ENCODE measurements around the gene RUNX2.

Gene RUNX2

GRCh38 chr6:45479834-45480751 lies 152.0 kb downstream of the RUNX2 start:
- TF ChIP-seq JUND (IDR thresholded peaks at IDR 0.05; ENCODE audit: low read depth), result no peak
- DNase-seq (ENCODE audit: low read depth in 1 of 2, low spot score in 1 of 2), result peak in 1 of 2 experiments; percentile 23
- in situ Hi-C loops (cut with HindIII; ENCODE audit: low pct_unique_long_range_greater_than_20kb, low sequenced_read_pairs), result no loop called here

DNA sequence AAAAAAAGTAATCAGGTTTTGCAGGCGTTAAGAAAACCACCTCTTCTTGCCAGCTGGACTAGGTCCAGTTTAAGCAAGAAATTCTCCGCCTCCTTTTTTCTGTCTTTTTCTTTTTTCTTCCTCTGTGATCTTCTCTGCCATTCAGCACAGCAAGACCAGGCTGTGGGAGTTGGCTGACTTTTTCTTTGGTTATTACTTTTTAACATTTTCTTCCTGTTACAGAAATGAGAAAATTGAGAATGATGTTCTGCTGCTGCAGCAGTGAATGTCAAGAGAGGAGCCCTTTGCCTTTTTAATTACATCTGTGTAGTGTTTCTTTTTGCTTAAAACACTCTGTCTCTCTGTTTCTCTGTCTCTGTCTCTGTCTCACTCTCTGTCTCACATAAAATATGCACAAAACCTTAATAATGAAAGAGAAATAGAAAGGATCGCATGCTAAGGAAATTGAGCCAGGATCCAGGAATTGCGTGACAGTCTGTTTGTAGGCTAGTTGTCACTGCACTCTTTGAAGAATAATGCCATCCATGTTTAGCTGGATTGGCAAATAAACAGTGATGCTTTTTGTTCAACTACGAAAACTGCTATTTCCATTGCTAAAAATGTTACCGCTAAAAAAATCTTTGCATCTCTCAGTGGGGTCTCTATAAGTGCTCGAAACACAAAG lies 152.8 kb downstream of the RUNX2 start:
- peak in 1 of 2 experiments; percentile 21 for DNase-seq (ENCODE audit: low read depth in 1 of 2, low spot score in 1 of 2)
- no peak for TF ChIP-seq JUND (IDR thresholded peaks at IDR 0.05; ENCODE audit: low read depth)
- in situ Hi-C loops (cut with HindIII; ENCODE audit: low pct_unique_long_range_greater_than_20kb, low sequenced_read_pairs), result no loop called here

GRCh38 chr6:45483021-45483420 lies 154.9 kb downstream of the RUNX2 start:
- no peak for TF ChIP-seq JUND (IDR thresholded peaks at IDR 0.05; ENCODE audit: low read depth)
- in situ Hi-C loops (cut with HindIII; ENCODE audit: low pct_unique_long_range_greater_than_20kb, low sequenced_read_pairs), result no loop called here
- DNase-seq (ENCODE audit: low read depth in 1 of 2, low spot score in 1 of 2), result no peak

- no peak for DNase-seq (ENCODE audit: low read depth in 1 of 2, low spot score in 1 of 2)
- in situ Hi-C loops (cut with HindIII; ENCODE audit: low pct_unique_long_range_greater_than_20kb, low sequenced_read_pairs), result no loop called here
- no peak for TF ChIP-seq JUND (IDR thresholded peaks at IDR 0.05; ENCODE audit: low read depth)
These were observed 155.4 kb downstream of the RUNX2 start for GRCh38 chr6:45483501-45483900.

- in situ Hi-C loops (cut with HindIII; ENCODE audit: low pct_unique_long_range_greater_than_20kb, low sequenced_read_pairs), result no loop called here
- no peak for DNase-seq (ENCODE audit: low read depth in 1 of 2, low spot score in 1 of 2)
These were observed 158.6 kb downstream of the RUNX2 start for GRCh38 chr6:45486736-45487135.

GRCh38 chr6:45487645-45488044 lies 159.5 kb downstream of the RUNX2 start:
- no peak for DNase-seq (ENCODE audit: low read depth in 1 of 2, low spot score in 1 of 2)
- in situ Hi-C loops (cut with HindIII; ENCODE audit: low pct_unique_long_range_greater_than_20kb, low sequenced_read_pairs), result no loop called here
- TF ChIP-seq JUND (IDR thresholded peaks at IDR 0.05; ENCODE audit: low read depth), result no peak

More at GRCh38 chr6:45486736-45487135, 158.6 kb downstream of the RUNX2 start:
- TF ChIP-seq JUND (IDR thresholded peaks at IDR 0.05; ENCODE audit: low read depth), result no peak

GRCh38 chr6:45488269-45488668 lies 160.1 kb downstream of the RUNX2 start:
- no peak for DNase-seq (ENCODE audit: low read depth in 1 of 2, low spot score in 1 of 2)
- no peak for TF ChIP-seq JUND (IDR thresholded peaks at IDR 0.05; ENCODE audit: low read depth)
- in situ Hi-C loops (cut with HindIII; ENCODE audit: low pct_unique_long_range_greater_than_20kb, low sequenced_read_pairs), result no loop called here

DNA sequence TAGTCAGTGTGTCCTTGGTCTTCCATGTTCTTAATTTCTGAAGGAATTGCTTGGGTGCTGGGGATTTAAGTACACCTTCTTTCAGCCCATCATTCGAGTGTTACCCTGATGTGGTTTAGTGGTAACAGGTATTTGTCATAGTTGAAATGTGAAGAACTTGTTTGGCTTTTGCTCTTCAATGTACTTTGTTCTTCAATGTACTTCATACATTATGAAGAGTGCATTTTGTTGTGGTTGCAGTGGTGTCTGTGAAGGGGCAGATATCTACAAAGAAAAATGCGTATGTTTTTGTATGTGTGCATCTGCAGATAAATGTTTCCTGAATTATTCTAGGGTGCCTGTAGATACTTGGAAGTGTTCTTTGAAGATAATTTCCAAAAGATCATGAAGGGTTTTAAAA lies 160.8 kb downstream of the RUNX2 start:
- TF ChIP-seq JUND (IDR thresholded peaks at IDR 0.05; ENCODE audit: low read depth), result no peak
- in situ Hi-C loops (cut with HindIII; ENCODE audit: low pct_unique_long_range_greater_than_20kb, low sequenced_read_pairs), result no loop called here
- DNase-seq (ENCODE audit: low read depth in 1 of 2, low spot score in 1 of 2), result no peak

- no peak for DNase-seq (ENCODE audit: low read depth in 1 of 2, low spot score in 1 of 2)
- in situ Hi-C loops (cut with HindIII; ENCODE audit: low pct_unique_long_range_greater_than_20kb, low sequenced_read_pairs), result no loop called here
- no peak for TF ChIP-seq JUND (IDR thresholded peaks at IDR 0.05; ENCODE audit: low read depth)
These were observed 163.1 kb downstream of the RUNX2 start for GRCh38 chr6:45491048-45491735.

GRCh38 chr6:45491874-45492273 lies 163.7 kb downstream of the RUNX2 start:
- DNase-seq (ENCODE audit: low read depth in 1 of 2, low spot score in 1 of 2), result no peak
- TF ChIP-seq JUND (IDR thresholded peaks at IDR 0.05; ENCODE audit: low read depth), result no peak
- in situ Hi-C loops (cut with HindIII; ENCODE audit: low pct_unique_long_range_greater_than_20kb, low sequenced_read_pairs), result no loop called here

GRCh38 chr6:45493761-45494160 lies 165.6 kb downstream of the RUNX2 start:
- TF ChIP-seq JUND (IDR thresholded peaks at IDR 0.05; ENCODE audit: low read depth), result no peak
- in situ Hi-C loops (cut with HindIII; ENCODE audit: low pct_unique_long_range_greater_than_20kb, low sequenced_read_pairs), result no loop called here
- no peak for DNase-seq (ENCODE audit: low read depth in 1 of 2, low spot score in 1 of 2)

- no peak for TF ChIP-seq JUND (IDR thresholded peaks at IDR 0.05; ENCODE audit: low read depth)
- in situ Hi-C loops (cut with HindIII; ENCODE audit: low pct_unique_long_range_greater_than_20kb, low sequenced_read_pairs), result no loop called here
- DNase-seq (ENCODE audit: low read depth in 1 of 2, low spot score in 1 of 2), result no peak
These were observed 166.4 kb downstream of the RUNX2 start for GRCh38 chr6:45494416-45495135.
